ENCODE measurements around the gene CEP170B. TPM values are rescaled to one million over a fixed set of nuclear protein-coding genes. Genes with fewer than 3 reads are reported as not detected.
"Not testable (repeated sequence)": the region's sequence is repeated elsewhere in the genome, so short reads cannot be mapped to it uniquely, and the experiment has no call there.

CEP170B gene
- total and polyA plus RNA-seq, 7 donors: 2.0 to 15.7 (median 6.3) TPM

- intact Hi-C loops (cut with DNase I): no loop called here
- Histone ChIP-seq H3K4me1 (no peaks in the 10 kb centered on the region), H3K4me3 (no peak overlapping the region), H3K27ac (no peak overlapping the region), H3K27me3 (ENCODE audit: insufficient read depth in 3 of 3, low read length in 2 of 3) (peaks cover 0 to 12% (median 2%) of the 10 kb centered on the region in 3 donors), H3K9me3 (no peaks in the 10 kb centered on the region), H3K36me3 (ENCODE audit: insufficient read depth in 1 of 2, low read depth in 1 of 2) (no peaks in the 10 kb centered on the region)
- no peak for ATAC-seq
- WGBS, 3 donors: 65% methylated on average over 24 to 25 of the region's 25 CpGs
- TF ChIP-seq CTCF (IDR thresholded peaks at IDR 0.05): no peak
- peak in 1 of 2 donors; percentile 23 for DNase-seq
Observed at GRCh38 chr14:104856869-104857860, 7.9 kb upstream of the CEP170B start.

GRCh38 chr14:104857931-104858330 lies 7.1 kb upstream of the CEP170B start:
- 92 to 98% (median 94%) methylated on average over 6 of the region's 6 CpGs for WGBS, 3 donors
- ATAC-seq; H3K4me3 ChIP-seq; H3K27me3 ChIP-seq (ENCODE audit: insufficient read depth in 3 of 3, low read length in 2 of 3); H3K4me1 ChIP-seq; H3K27ac ChIP-seq; H3K36me3 ChIP-seq (ENCODE audit: insufficient read depth in 1 of 2, low read depth in 1 of 2); intact Hi-C loops (cut with DNase I); H3K9me3 ChIP-seq: not testable (repeated sequence)
- DNase-seq: peak in 1 of 2 donors; percentile 12

- no peak for TF ChIP-seq CTCF (IDR thresholded peaks at IDR 0.05)
- Histone ChIP-seq H3K4me1 (no peaks in the 10 kb centered on the region), H3K9me3 (no peaks in the 10 kb centered on the region), H3K27ac (no peak overlapping the region), H3K27me3 (ENCODE audit: insufficient read depth in 3 of 3, low read length in 2 of 3) (peaks cover 0 to 7% (median 2%) of the 10 kb centered on the region in 3 donors), H3K4me3 (no peak overlapping the region), H3K36me3 (ENCODE audit: insufficient read depth in 1 of 2, low read depth in 1 of 2) (no peaks in the 10 kb centered on the region)
- intact Hi-C loops (cut with DNase I): no loop called here
- ATAC-seq: no peak
- DNase-seq: peak in 1 of 2 donors; percentile 11
- WGBS, 3 donors: 78 to 82% (median 80%) methylated on average over 8 of the region's 8 CpGs
Observed at GRCh38 chr14:104858811-104859426, 6.1 kb upstream of the CEP170B start.

- no peak overlapping the region for H3K4me3 ChIP-seq
- WGBS, 3 donors: 99 to 100% (median 100%) methylated on average over 4 of the region's 4 CpGs
- H3K27ac ChIP-seq: no peak overlapping the region
- ATAC-seq (no peak), DNase-seq (peak in 1 of 2 donors; percentile 24)
- TF ChIP-seq CTCF (IDR thresholded peaks at IDR 0.05): no peak
- H3K27me3 ChIP-seq (ENCODE audit: insufficient read depth in 3 of 3, low read length in 2 of 3): peaks cover 0 to 12% (median 11%) of the 10 kb centered on the region in 3 donors
- no peaks in the 10 kb centered on the region for H3K9me3 ChIP-seq
- intact Hi-C loops (cut with DNase I): no loop called here
- H3K36me3 ChIP-seq (ENCODE audit: insufficient read depth in 1 of 2, low read depth in 1 of 2): no peaks in the 10 kb centered on the region
- H3K4me1 ChIP-seq: peaks cover 6% of the 10 kb centered on the region
Observed at GRCh38 chr14:104859900-104860299, 5.2 kb upstream of the CEP170B start.

- no peak for TF ChIP-seq CTCF (IDR thresholded peaks at IDR 0.05)
- H3K27me3 ChIP-seq (ENCODE audit: insufficient read depth in 3 of 3, low read length in 2 of 3): peaks cover 0 to 12% (median 11%) of the 10 kb centered on the region in 3 donors
- no peaks in the 10 kb centered on the region for H3K36me3 ChIP-seq (ENCODE audit: insufficient read depth in 1 of 2, low read depth in 1 of 2)
- ATAC-seq: no peak
- DNase-seq: no peak
- intact Hi-C loops (cut with DNase I): no loop called here
- H3K9me3 ChIP-seq: no peaks in the 10 kb centered on the region
- no peak overlapping the region for H3K27ac ChIP-seq
- no peak overlapping the region for H3K4me3 ChIP-seq
- peaks cover 6% of the 10 kb centered on the region for H3K4me1 ChIP-seq
Observed at GRCh38 chr14:104860414-104860813, 4.7 kb upstream of the CEP170B start.

All from psoas muscle (tissue), 8 donors.